CD4-positive, alpha-beta T cell treated with Interleukin-15 for 1 hour (primary cell): Measurements from ENCODE around the gene HSD17B10.
"Not testable (repeated sequence)": the region's sequence is repeated elsewhere in the genome, so short reads cannot be mapped to it uniquely, and the experiment has no call there.

Experiments used
- DNase-seq: peaks from one replicate; pipeline ENCODE4 v3.0.0-alpha.2; 2020

The HSD17B10 gene

GRCh38 chrX:53435997-53436396, 1.8 kb upstream of the HSD17B10 start:
- peak; percentile 78 for DNase-seq

- no peak for DNase-seq
Measured at GRCh38 chrX:53430231-53430630, 3.9 kb downstream of the HSD17B10 start.

GRCh38 chrX:53429755-53430154, 4.4 kb downstream of the HSD17B10 start:
- DNase-seq, result no peak

- no peak for DNase-seq
Measured at GRCh38 chrX:53422861-53423306, 11.3 kb downstream of the HSD17B10 start, which contains the start of gene RIBC1. Gene RIBC1, plus strand, starts transcription at chrX:53422873. Its CDS starts 3,404 bp downstream, at chrX:53426277.

GRCh38 chrX:53422086-53422860, 11.9 kb downstream of the HSD17B10 start, which contains the start of gene SMC1A:
Gene SMC1A, minus strand, starts transcription at chrX:53422654. Its CDS starts 54 bp downstream, at chrX:53422600.
- peak; percentile 100 for DNase-seq

GRCh38 chrX:53421772-53422085, 12.4 kb downstream of the HSD17B10 start:
- DNase-seq, result no peak

- DNase-seq, result no peak
Measured at GRCh38 chrX:53421125-53421524, 13.0 kb downstream of the HSD17B10 start.

- DNase-seq, result not testable (repeated sequence)
Measured at GRCh38 chrX:53420351-53420750, 13.8 kb downstream of the HSD17B10 start.

GRCh38 chrX:53412446-53412845, 21.7 kb downstream of the HSD17B10 start:
- no peak for DNase-seq

GRCh38 chrX:53403535-53403934, 30.6 kb downstream of the HSD17B10 start:
- DNase-seq, result no peak

- DNase-seq, result no peak
Measured at GRCh38 chrX:53398216-53398615, 36.0 kb downstream of the HSD17B10 start.

- no peak for DNase-seq
Measured at GRCh38 chrX:53395605-53396298, 38.4 kb downstream of the HSD17B10 start.

GRCh38 chrX:53383376-53384076, 50.6 kb downstream of the HSD17B10 start:
- no peak for DNase-seq
